ENCODE results near the gene DAGLA.

DAGLA gene

GRCh38 chr11:61782841-61783240, 102.7 kb downstream of the DAGLA start:
- Histone ChIP-seq H3K4me3 (ENCODE audit: low read length in 2 of 2) (no peak overlapping the region), H3K18ac (ENCODE audit: low read length) (no peak overlapping the region), H2AK5ac (ENCODE audit: low read depth, low read length) (no peak overlapping the region), H3K27me3 (ENCODE audit: control insufficient read depth in 3 of 3, insufficient read depth in 3 of 3, low read depth in 1 of 3, low read length in 3 of 3) (no peaks in the 10 kb centered on the region), H2AFZ (ENCODE audit: low read length) (no peak overlapping the region), H3K27ac (replicated peaks; ENCODE audit: low read length) (no peak overlapping the region), H4K91ac (ENCODE audit: low read depth, low read length, poor library complexity) (no peak overlapping the region), H2BK15ac (ENCODE audit: low read length) (no peak overlapping the region), H3K4me2 (ENCODE audit: insufficient read depth, low read length, poor library complexity, severe bottlenecking) (no peak overlapping the region), H2BK5ac (ENCODE audit: low read length) (no peak overlapping the region), H2BK120ac (ENCODE audit: low read depth, low read length) (no peak overlapping the region), H3K9ac (ENCODE audit: low read depth, low read length, poor library complexity) (no peak overlapping the region), H3K9me3 (replicated peaks in 1 of 2; ENCODE audit: control insufficient read depth in 2 of 2, insufficient read depth in 1 of 2, low read depth in 1 of 2, low read length in 2 of 2) (no peaks in the 10 kb centered on the region), H3K4me1 (ENCODE audit: control insufficient read depth in 2 of 2, insufficient read depth in 1 of 2, low read depth in 1 of 2, low read length in 2 of 2) (no peaks in the 10 kb centered on the region), H3K23ac (ENCODE audit: low read depth, low read length, poor library complexity) (no peak overlapping the region), H3K36me3 (replicated peaks in 1 of 2; ENCODE audit: control insufficient read depth in 2 of 2, insufficient read depth in 2 of 2, low read length in 2 of 2) (peaks cover 32 to 76% of the 10 kb centered on the region in 2 donors), H4K8ac (ENCODE audit: low read depth, low read length) (no peak overlapping the region), H3K14ac (ENCODE audit: low read length) (no peak overlapping the region), H2BK12ac (ENCODE audit: low read length) (no peak overlapping the region), H3K4ac (ENCODE audit: low read length) (no peak overlapping the region), H3K79me1 (ENCODE audit: low read depth, low read length) (peaks cover 5% of the 10 kb centered on the region)
- DNase-seq (ENCODE audit: low spot score) = no peak
- no CpG with 5 or more reads among the region's 11 CpGs for WGBS, 2 donors (ENCODE audit: extremely low coverage in 2 of 2, insufficient read length in 2 of 2, insufficient replicate concordance in 1 of 2)

GRCh38 chr11:61783717-61784505, 103.7 kb downstream of the DAGLA start:
- H4K91ac ChIP-seq (ENCODE audit: low read depth, low read length, poor library complexity) = no peak overlapping the region
- no peak overlapping the region for H3K18ac ChIP-seq (ENCODE audit: low read length)
- H2AK5ac ChIP-seq (ENCODE audit: low read depth, low read length) = no peak overlapping the region
- no peaks in the 10 kb centered on the region for H3K4me1 ChIP-seq (ENCODE audit: control insufficient read depth in 2 of 2, insufficient read depth in 1 of 2, low read depth in 1 of 2, low read length in 2 of 2)
- no peak overlapping the region for H2BK15ac ChIP-seq (ENCODE audit: low read length)
- WGBS, 2 donors (ENCODE audit: extremely low coverage in 2 of 2, insufficient read length in 2 of 2, insufficient replicate concordance in 1 of 2) = no CpG with 5 or more reads among the region's 13 CpGs
- no peak overlapping the region for H4K8ac ChIP-seq (ENCODE audit: low read depth, low read length)
- H2BK120ac ChIP-seq (ENCODE audit: low read depth, low read length) = no peak overlapping the region
- no peak overlapping the region for H3K4ac ChIP-seq (ENCODE audit: low read length)
- no peak overlapping the region for H2BK12ac ChIP-seq (ENCODE audit: low read length)
- H3K23ac ChIP-seq (ENCODE audit: low read depth, low read length, poor library complexity) = peak overlapping the region; percentile 6
- no peaks in the 10 kb centered on the region for H3K9me3 ChIP-seq (replicated peaks in 1 of 2; ENCODE audit: control insufficient read depth in 2 of 2, insufficient read depth in 1 of 2, low read depth in 1 of 2, low read length in 2 of 2)
- H3K9ac ChIP-seq (ENCODE audit: low read depth, low read length, poor library complexity) = no peak overlapping the region
- H3K4me2 ChIP-seq (ENCODE audit: insufficient read depth, low read length, poor library complexity, severe bottlenecking) = no peak overlapping the region
- H2AFZ ChIP-seq (ENCODE audit: low read length) = no peak overlapping the region
- peak overlapping the region; percentile 71 for H2BK5ac ChIP-seq (ENCODE audit: low read length)
- H3K27ac ChIP-seq (replicated peaks; ENCODE audit: low read length) = no peak overlapping the region
- H3K36me3 ChIP-seq (replicated peaks in 1 of 2; ENCODE audit: control insufficient read depth in 2 of 2, insufficient read depth in 2 of 2, low read length in 2 of 2) = peaks cover 38 to 86% of the 10 kb centered on the region in 2 donors
- H3K14ac ChIP-seq (ENCODE audit: low read length) = no peak overlapping the region
- H3K4me3 ChIP-seq (ENCODE audit: low read length in 2 of 2) = no peak overlapping the region
- H3K27me3 ChIP-seq (ENCODE audit: control insufficient read depth in 3 of 3, insufficient read depth in 3 of 3, low read depth in 1 of 3, low read length in 3 of 3) = no peaks in the 10 kb centered on the region
- H3K79me1 ChIP-seq (ENCODE audit: low read depth, low read length) = peaks cover 5% of the 10 kb centered on the region
- no peak for DNase-seq (ENCODE audit: low spot score)

GRCh38 chr11:61784506-61784805, 104.3 kb downstream of the DAGLA start:
- no CpG with 5 or more reads among the region's 7 CpGs for WGBS, 2 donors (ENCODE audit: extremely low coverage in 2 of 2, insufficient read length in 2 of 2, insufficient replicate concordance in 1 of 2)
- Histone ChIP-seq H2AFZ (ENCODE audit: low read length) (no peak overlapping the region), H3K4ac (ENCODE audit: low read length) (no peak overlapping the region), H3K27me3 (ENCODE audit: control insufficient read depth in 3 of 3, insufficient read depth in 3 of 3, low read depth in 1 of 3, low read length in 3 of 3) (no peaks in the 10 kb centered on the region), H2AK5ac (ENCODE audit: low read depth, low read length) (no peak overlapping the region), H3K9me3 (replicated peaks in 1 of 2; ENCODE audit: control insufficient read depth in 2 of 2, insufficient read depth in 1 of 2, low read depth in 1 of 2, low read length in 2 of 2) (no peaks in the 10 kb centered on the region), H4K91ac (ENCODE audit: low read depth, low read length, poor library complexity) (no peak overlapping the region), H3K4me1 (ENCODE audit: control insufficient read depth in 2 of 2, insufficient read depth in 1 of 2, low read depth in 1 of 2, low read length in 2 of 2) (no peaks in the 10 kb centered on the region), H3K79me1 (ENCODE audit: low read depth, low read length) (peaks cover 6% of the 10 kb centered on the region), H3K18ac (ENCODE audit: low read length) (no peak overlapping the region), H4K8ac (ENCODE audit: low read depth, low read length) (no peak overlapping the region), H3K14ac (ENCODE audit: low read length) (no peak overlapping the region), H3K9ac (ENCODE audit: low read depth, low read length, poor library complexity) (no peak overlapping the region), H3K27ac (replicated peaks; ENCODE audit: low read length) (no peak overlapping the region), H2BK120ac (ENCODE audit: low read depth, low read length) (no peak overlapping the region), H2BK5ac (ENCODE audit: low read length) (peak overlapping the region; percentile 71), H3K36me3 (replicated peaks in 1 of 2; ENCODE audit: control insufficient read depth in 2 of 2, insufficient read depth in 2 of 2, low read length in 2 of 2) (peaks cover 44 to 91% of the 10 kb centered on the region in 2 donors), H3K4me2 (ENCODE audit: insufficient read depth, low read length, poor library complexity, severe bottlenecking) (no peak overlapping the region), H2BK15ac (ENCODE audit: low read length) (no peak overlapping the region), H3K23ac (ENCODE audit: low read depth, low read length, poor library complexity) (no peak overlapping the region), H2BK12ac (ENCODE audit: low read length) (peak overlapping the region; percentile 78), H3K4me3 (ENCODE audit: low read length in 2 of 2) (no peak overlapping the region)
- no peak for DNase-seq (ENCODE audit: low spot score)

GRCh38 chr11:61785837-61786402, 105.7 kb downstream of the DAGLA start:
- Histone ChIP-seq H2AFZ (ENCODE audit: low read length) (no peak overlapping the region), H4K8ac (ENCODE audit: low read depth, low read length) (no peak overlapping the region), H3K23ac (ENCODE audit: low read depth, low read length, poor library complexity) (peak overlapping the region; percentile 31), H3K4me1 (ENCODE audit: control insufficient read depth in 2 of 2, insufficient read depth in 1 of 2, low read depth in 1 of 2, low read length in 2 of 2) (no peaks in the 10 kb centered on the region), H2AK5ac (ENCODE audit: low read depth, low read length) (no peak overlapping the region), H3K36me3 (replicated peaks in 1 of 2; ENCODE audit: control insufficient read depth in 2 of 2, insufficient read depth in 2 of 2, low read length in 2 of 2) (peaks cover 55 to 91% of the 10 kb centered on the region in 2 donors), H3K4ac (ENCODE audit: low read length) (no peak overlapping the region), H3K27ac (replicated peaks; ENCODE audit: low read length) (no peak overlapping the region), H3K14ac (ENCODE audit: low read length) (no peak overlapping the region), H3K18ac (ENCODE audit: low read length) (no peak overlapping the region), H2BK5ac (ENCODE audit: low read length) (peak overlapping the region; percentile 20), H2BK12ac (ENCODE audit: low read length) (no peak overlapping the region), H3K9ac (ENCODE audit: low read depth, low read length, poor library complexity) (no peak overlapping the region), H2BK15ac (ENCODE audit: low read length) (no peak overlapping the region), H3K4me2 (ENCODE audit: insufficient read depth, low read length, poor library complexity, severe bottlenecking) (no peak overlapping the region), H2BK120ac (ENCODE audit: low read depth, low read length) (no peak overlapping the region), H3K79me1 (ENCODE audit: low read depth, low read length) (peaks cover 8% of the 10 kb centered on the region), H3K4me3 (ENCODE audit: low read length in 2 of 2) (no peak overlapping the region), H3K9me3 (replicated peaks in 1 of 2; ENCODE audit: control insufficient read depth in 2 of 2, insufficient read depth in 1 of 2, low read depth in 1 of 2, low read length in 2 of 2) (no peaks in the 10 kb centered on the region), H3K27me3 (ENCODE audit: control insufficient read depth in 3 of 3, insufficient read depth in 3 of 3, low read depth in 1 of 3, low read length in 3 of 3) (no peaks in the 10 kb centered on the region), H4K91ac (ENCODE audit: low read depth, low read length, poor library complexity) (no peak overlapping the region)
- DNase-seq (ENCODE audit: low spot score) = no peak
- WGBS, 2 donors (ENCODE audit: extremely low coverage in 2 of 2, insufficient read length in 2 of 2, insufficient replicate concordance in 1 of 2) = no CpG with 5 or more reads among the region's 11 CpGs

Data from neuronal stem cell (in vitro differentiated cells).